MV-4-11 (cell line): ENCODE data around the gene GPX3.
A peak's percentile ranks its signal among the peaks of the same experiment; 100 is the strongest.

ENCODE experiments used
- DNase-seq: peaks from one replicate; lab custom pipeline; 2025; lab: John Stamatoyannopoulos, UW

Gene GPX3

DNA sequence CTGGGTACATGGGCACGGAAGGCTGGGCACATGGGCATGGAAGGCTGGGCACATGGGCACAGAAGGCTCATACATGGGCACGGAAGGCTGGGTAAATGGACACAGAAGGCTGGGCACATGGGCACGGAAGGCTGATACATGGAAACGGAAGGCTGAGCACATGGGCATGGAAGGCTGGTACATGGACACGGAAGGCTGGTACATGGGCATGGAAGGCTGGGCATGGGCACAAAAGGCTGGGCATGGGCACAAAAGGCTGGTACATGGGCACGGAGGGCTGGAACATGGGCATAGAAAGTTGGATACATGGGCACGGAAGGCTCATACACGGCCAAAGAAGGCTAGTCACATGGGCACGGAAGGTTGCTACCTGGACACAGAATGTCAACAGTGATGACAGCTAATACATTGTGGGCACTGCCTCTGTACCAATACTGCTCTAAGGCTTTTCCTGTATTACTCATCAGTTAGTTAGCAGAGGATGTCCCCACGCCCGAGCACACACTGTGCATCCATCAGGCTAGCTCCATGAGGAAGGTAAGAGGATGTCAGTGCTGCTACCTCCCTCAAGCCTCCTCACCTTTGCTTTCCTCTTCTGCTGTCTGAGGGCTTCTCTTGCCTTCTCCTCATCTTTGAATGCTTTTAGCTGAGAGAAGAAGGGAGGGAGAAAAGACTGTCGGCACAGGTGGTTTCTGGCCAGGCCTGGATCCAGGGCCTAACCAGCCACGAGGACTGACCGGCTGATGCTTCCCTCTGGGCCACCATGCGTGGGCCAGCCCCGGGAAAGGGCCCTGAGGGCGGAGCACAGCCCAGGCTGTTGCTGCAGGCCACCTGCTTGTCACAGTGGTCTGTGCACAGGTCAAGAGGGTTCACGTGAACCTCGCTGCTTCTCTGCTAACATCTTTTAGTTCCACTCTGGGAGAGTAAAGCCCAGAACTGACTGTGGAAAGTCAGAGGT lies 14.3 kb downstream of the GPX3 start:
- no peak for DNase-seq

DNA sequence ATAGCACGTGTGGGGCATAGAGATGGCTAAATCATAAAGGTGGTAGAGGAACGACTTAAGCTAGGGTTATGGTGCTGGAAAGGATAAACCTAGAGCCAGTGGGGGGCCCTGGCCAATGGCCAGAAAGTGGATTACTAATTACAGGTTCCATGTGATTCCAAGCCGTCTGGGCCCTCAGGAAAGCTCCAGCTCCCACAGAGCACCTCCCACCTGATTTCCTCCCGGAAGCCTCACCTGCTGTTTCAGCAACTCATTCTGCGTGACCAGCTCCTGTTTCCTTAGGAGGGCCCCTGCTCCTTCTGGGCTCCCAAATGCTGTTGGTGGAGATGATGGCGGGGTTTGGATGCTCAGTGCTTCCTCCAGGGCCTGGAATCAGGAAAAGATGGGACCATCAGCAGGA lies 16.2 kb downstream of the GPX3 start:
- DNase-seq, result no peak

DNA sequence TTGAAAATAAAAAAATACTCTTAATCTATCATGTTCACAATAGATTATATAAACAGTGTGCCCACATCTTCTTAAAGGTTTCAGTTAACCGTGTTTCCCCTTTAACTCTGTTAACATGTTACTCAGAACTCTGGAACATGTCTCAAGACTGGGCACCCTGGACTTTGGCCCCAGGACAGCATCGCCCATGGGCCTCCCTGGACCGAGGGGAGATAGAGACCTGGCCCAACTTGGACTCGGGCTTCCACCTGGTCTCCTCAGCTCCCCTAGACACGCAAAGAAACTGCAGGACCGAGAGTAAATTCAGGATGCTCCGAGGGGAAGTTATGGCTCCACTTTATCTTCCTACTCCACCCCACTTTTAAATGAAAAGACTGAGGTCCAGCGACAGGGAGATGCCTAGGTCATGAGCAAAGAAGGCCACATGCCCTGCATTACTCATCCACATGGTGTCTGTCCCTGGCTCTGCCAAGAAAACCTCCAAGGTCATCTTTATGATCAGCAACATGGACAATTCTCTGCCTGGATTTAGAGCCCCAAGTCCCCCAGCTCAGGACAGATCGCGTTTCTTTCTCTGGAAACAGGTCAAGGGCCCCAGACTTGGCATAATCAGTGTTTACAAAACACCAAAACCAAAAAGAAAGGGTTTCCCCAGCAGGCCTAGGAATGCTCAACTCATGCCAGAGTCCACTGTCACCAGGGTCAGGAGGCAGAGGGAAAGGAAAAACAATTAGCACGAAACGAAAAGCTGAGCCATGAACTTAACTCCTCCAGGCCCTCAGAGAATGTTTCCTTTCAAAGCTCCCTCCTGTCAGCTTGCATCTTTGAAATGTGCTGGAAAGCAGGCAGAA lies 17.4 kb downstream of the GPX3 start:
- DNase-seq, result no peak

DNA sequence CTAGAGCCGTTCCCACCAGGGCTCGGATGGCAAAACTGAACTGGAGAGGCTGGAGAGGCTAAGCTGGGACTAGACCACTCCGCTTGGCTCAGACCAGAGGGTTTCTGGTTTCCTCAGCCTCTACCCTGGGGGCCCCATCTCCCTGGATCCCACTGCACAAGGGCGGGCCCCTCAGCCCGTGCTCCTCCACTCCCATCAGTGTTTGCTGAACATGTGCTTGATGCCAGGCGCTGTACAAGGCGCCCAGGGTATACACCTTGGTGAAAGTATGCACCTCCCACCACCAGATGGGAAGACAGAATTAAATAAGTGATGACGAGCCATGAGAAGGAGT lies 18.0 kb downstream of the GPX3 start:
- no peak for DNase-seq

GRCh38 chr5:151038801-151039238 lies 18.4 kb downstream of the GPX3 start:
- DNase-seq, result no peak

DNA sequence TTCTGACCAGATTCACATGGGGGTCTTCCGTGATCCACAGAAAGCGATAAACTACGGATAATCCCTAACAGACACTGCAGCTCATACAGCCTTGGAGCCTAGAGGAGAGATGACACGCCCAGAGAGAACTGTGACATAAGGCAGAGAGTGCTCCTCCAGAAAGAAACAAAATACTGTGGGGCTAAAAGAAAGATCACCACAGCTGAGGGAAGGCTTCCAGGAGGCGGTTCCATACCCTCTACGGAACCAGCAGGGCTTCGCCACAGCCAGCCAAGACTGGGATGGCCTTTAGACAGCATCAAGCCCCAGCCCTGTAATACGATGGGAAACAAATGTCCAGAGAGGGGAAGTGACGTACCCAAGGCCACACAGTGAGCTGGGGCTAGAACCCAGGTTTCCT lies 19.3 kb downstream of the GPX3 start:
- DNase-seq, result no peak

DNA sequence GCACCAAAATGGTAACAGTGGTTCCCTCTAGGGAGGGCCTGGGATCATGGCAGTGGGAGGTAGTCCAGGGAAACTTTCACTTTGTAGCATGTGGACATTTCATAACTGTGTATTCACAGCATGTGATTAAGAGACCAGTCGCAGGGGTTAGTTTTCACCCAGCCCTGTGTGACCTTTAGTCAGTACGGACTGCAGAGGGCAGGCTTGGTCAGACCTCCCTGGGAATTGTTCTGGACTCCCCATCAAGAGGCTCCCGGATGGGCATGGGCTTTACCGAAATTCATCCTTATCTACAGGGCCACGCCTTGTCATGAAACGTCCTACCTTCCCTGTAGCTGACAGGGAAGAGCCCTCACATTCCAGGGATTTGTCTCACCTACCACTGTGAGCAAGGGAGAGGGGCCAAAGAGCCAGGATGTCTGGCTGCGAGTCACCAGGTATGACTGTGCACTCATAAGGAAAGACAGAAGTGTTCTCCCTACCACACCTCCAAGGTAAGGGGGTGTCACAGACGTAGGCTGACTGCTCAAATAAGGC lies 19.9 kb downstream of the GPX3 start:
- DNase-seq, result no peak

GRCh38 chr5:151041577-151042268 lies 21.3 kb downstream of the GPX3 start:
- DNase-seq, result no peak

- DNase-seq, result no peak
These were observed 22.2 kb downstream of the GPX3 start for GRCh38 chr5:151042453-151043093.

GRCh38 chr5:151047814-151048425 lies 27.5 kb downstream of the GPX3 start:
- DNase-seq, result no peak

DNA sequence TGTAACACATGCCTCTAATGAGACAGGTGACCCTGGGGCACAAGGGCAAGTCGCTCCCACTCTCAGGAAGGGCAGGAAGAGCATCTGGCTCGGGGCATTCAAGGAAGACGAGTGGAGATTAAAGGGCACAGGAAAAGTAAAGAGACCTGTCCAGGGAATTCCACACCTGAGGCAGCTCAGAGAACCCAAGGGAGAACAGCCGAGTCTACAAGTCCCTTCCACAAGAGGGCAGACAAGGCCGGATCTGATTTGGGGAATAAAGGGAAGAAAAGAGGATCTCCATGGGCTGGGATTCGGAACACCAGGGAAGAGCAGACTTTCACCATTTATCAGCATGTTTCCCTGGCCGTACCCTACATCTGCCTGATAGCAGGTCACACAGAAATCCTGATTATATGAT lies 28.1 kb downstream of the GPX3 start:
- DNase-seq, result no peak

DNA sequence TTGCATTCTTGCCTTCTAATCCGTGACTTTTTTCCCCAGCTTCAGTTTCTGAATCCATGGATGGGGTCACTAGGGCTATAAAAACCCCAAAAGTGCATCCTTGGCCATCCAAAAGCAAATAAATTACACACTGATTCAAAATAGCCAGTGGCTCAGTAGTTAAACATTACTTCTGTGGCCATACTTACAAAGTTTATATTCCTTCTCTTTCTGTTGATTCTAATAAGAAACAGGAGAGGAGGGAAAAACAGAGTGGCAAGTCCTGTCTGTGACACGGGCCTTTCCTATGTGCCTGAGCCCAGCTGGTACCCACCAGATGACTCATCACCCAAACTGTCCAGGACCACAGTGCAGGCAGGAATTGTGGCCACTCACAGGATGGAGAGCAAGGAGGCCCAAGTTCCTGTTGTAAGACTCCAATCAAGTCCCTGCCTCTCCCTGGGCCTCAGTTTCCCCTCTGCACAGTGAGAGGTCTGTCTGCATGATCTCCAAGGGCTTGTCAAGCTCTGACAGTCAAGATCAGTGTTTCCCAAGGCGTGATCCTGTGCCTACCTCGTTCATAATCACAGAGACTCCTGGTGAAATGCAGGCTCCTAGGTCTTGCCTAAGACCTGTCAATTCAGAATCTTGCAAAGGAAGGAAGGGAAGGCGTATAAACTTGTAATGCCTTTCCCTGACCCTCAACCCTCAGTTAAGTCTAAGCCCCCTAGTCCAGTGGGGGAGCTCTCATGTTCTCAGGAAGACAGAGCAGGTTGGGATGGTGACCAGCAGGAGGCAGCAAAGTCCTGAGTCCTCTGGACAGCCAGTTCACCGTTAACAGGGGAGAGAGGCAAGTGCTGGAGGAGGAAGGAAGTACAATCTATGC lies 30.9 kb downstream of the GPX3 start:
- peak; percentile 81 for DNase-seq

DNA sequence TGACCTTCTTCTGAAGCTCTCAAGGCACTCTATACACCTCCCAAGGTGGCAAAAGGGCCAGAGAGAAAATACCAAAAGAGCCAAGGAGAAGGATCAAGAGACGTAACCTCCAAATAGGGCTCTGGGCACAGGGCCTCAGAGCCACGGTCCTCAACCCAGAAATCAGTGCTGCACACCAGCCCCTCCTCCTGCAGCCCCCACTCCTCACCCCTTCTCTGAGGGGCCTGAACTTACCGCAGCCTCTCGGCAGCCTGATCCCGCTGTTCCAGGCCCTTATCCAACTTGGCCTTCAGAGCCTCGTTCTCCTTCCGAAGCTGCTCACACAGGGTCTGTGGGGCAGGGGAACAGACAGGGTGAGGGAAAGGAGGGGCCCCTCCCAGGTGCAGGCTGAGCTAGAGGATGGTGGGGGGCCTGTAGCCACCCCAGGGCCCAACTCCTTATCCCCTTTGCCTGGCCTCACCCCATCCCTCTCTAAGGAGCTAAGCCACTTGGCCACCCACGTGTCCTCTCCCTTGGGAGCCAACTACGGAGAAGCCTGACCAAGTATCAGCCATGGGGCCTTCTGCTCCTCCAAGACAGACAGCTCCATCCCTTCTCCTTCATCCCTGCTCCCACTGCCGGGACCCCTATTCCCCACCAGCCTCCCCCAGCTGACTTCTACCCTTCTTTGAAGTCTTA lies 31.7 kb downstream of the GPX3 start:
- DNase-seq, result no peak

DNA sequence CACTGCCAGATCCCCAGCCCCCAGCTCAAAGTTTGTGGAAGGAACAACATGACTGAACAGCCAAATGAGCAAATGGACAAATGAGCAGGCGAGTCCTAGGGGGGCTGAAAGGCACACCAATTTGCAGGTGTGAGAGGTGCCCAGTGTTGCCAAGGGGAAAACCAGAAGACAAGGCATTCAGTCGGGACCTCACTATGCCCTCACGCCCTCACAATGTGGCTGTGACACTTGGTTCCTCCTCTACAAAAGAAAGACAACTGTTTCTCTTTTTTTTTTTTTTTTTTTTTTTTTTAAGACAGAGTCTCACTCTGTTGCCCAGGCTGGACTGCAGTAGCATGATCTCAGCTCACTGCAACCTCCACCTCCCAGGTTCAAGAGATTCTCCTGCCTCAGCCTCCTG lies 32.4 kb downstream of the GPX3 start:
- peak; percentile 45 for DNase-seq

DNA sequence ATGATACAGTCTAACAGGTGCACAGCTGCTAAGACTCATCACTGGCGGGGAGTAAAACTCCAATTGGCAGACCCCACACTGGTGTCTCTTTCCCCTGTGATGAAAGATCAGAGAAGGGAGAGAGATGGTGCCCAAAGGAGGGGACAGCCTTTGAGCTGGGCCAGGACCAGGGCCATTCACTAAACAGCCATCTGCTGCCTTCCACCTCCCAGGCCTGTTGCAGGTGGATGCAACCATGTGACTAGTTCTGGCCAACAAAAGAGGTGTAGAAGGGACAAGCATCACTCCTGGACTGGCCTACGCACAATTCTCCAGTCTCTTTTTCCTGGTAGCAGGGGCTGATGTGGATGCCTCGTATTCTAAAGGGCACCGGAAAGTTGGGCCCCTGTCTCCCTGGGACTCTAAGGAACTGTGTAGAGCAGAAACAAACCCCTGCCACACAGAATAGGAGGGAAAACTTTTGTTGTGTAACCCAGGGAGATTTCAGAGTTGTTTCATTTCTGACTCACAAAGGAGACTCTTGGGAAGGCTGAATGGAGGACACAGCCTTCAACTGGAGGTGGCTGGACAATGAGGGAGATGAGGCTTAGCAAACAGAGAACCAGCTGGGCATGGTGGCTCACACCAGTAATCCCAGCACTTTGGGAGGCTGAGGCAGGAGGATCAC lies 33.5 kb downstream of the GPX3 start:
- no peak for DNase-seq

GRCh38 chr5:151054709-151055108 lies 34.3 kb downstream of the GPX3 start:
- DNase-seq, result no peak

DNA sequence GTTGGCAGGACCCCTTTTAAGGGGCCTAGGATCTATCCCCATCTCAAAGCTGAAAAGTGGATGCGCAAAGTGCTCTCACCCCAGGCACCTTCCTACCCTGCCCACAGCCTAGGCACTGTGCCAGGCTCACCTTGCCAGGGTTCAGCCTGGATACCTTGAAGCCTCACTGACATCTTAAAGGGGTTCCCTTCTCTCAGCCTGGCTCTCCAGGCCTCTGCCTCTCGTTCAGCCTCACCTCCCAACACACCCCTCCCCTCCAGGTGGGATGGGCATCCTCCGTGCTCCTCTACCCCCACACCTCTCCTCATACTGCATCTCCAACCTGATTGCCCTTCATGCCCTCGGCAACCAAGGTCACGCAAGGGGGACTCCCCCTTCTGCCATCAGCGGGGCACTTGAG lies 34.9 kb downstream of the GPX3 start:
- no peak for DNase-seq

GRCh38 chr5:151056379-151057325 lies 36.3 kb downstream of the GPX3 start:
- DNase-seq, result peak; percentile 17
